Dendritic cell treated with granulocyte-macrophage colony-stimulating factor and Interleukin-4, amounts not matched to agents 40 ng/mL and 50 ng/mL, for 4 days (primary cell): ENCODE measurements around the gene MRTFA.

ENCODE experiments used
- H3K27ac Mint-ChIP-seq: one replicate; pipeline ENCODE4 v1.8.0; 2022; ENCODE audit warnings: mild to moderate bottlenecking, mixed read lengths
- H3K27me3 Mint-ChIP-seq: one replicate; pipeline ENCODE4 v1.8.0; 2022; ENCODE audit warnings: mild to moderate bottlenecking, mixed read lengths
- H3K36me3 Mint-ChIP-seq: one replicate; pipeline ENCODE4 v1.8.0; 2022; ENCODE audit warnings: low read depth, mixed read lengths
- H3K4me1 Mint-ChIP-seq: one replicate; pipeline ENCODE4 v1.8.0; 2022; ENCODE audit warnings: low read depth, mixed read lengths
- H3K4me3 Mint-ChIP-seq: one replicate; pipeline ENCODE4 v1.8.0; 2022; ENCODE audit warnings: mild to moderate bottlenecking, moderate library complexity, mixed read lengths
- H3K9me3 Mint-ChIP-seq: one replicate; pipeline ENCODE4 v1.8.0; 2022; ENCODE audit warnings: mixed read lengths
- intact Hi-C: fragments of 100-400 bp; cut with micrococcal nuclease; formaldehyde crosslinking; loops from one replicate; pipeline ENCODE4 v1.15.0; 2022

MRTFA gene

GRCh38 chr22:40401981-40402406 is 234.5 kb downstream of the MRTFA start:
- intact Hi-C loops: no loop called here
- peaks cover 37% of the 10 kb centered on the region for H3K4me1 Mint-ChIP-seq

GRCh38 chr22:40401532-40401931 is 235.0 kb downstream of the MRTFA start:
- H3K36me3 Mint-ChIP-seq: peaks cover 68% of the 10 kb centered on the region
- no peaks in the 10 kb centered on the region for H3K27me3 Mint-ChIP-seq
- H3K4me1 Mint-ChIP-seq: peaks cover 37% of the 10 kb centered on the region
- H3K4me3 Mint-ChIP-seq: no peak overlapping the region
- H3K9me3 Mint-ChIP-seq: no peaks in the 10 kb centered on the region
- intact Hi-C loops: no loop called here
- no peak overlapping the region for H3K27ac Mint-ChIP-seq

More at GRCh38 chr22:40401981-40402406, 234.5 kb downstream of the MRTFA start:
- Mint-ChIP-seq H3K36me3 (peaks cover 73% of the 10 kb centered on the region), H3K4me3 (no peak overlapping the region), H3K27me3 (no peaks in the 10 kb centered on the region), H3K9me3 (no peaks in the 10 kb centered on the region), H3K27ac (no peak overlapping the region)

- intact Hi-C loops: no loop called here
- Mint-ChIP-seq H3K27me3 (no peaks in the 10 kb centered on the region), H3K4me3 (no peak overlapping the region), H3K36me3 (peaks cover 66% of the 10 kb centered on the region), H3K4me1 (peaks cover 45% of the 10 kb centered on the region), H3K9me3 (no peaks in the 10 kb centered on the region), H3K27ac (peak overlapping the region; percentile 19)
Observed at GRCh38 chr22:40400159-40400558, 236.4 kb downstream of the MRTFA start.

- intact Hi-C loops: no loop called here
- H3K27me3 Mint-ChIP-seq: no peaks in the 10 kb centered on the region
- H3K4me3 Mint-ChIP-seq: no peak overlapping the region
- H3K4me1 Mint-ChIP-seq: peaks cover 46% of the 10 kb centered on the region
- H3K27ac Mint-ChIP-seq: peak overlapping the region; percentile 19
- peaks cover 63% of the 10 kb centered on the region for H3K36me3 Mint-ChIP-seq
- no peaks in the 10 kb centered on the region for H3K9me3 Mint-ChIP-seq
Observed at GRCh38 chr22:40399621-40400020, 236.9 kb downstream of the MRTFA start.

- peak overlapping the region; percentile 2 for H3K27ac Mint-ChIP-seq
- H3K27me3 Mint-ChIP-seq: no peaks in the 10 kb centered on the region
- intact Hi-C loops: no loop called here
- peaks cover 50% of the 10 kb centered on the region for H3K36me3 Mint-ChIP-seq
- peaks cover 44% of the 10 kb centered on the region for H3K4me1 Mint-ChIP-seq
- no peak overlapping the region for H3K4me3 Mint-ChIP-seq
- H3K9me3 Mint-ChIP-seq: no peaks in the 10 kb centered on the region
Observed at GRCh38 chr22:40397396-40397795, 239.1 kb downstream of the MRTFA start.

- no peak overlapping the region for H3K27ac Mint-ChIP-seq
- intact Hi-C loops: no loop called here
- H3K36me3 Mint-ChIP-seq: peaks cover 44% of the 10 kb centered on the region
- no peaks in the 10 kb centered on the region for H3K27me3 Mint-ChIP-seq
- H3K4me1 Mint-ChIP-seq: peaks cover 48% of the 10 kb centered on the region
- no peak overlapping the region for H3K4me3 Mint-ChIP-seq
- H3K9me3 Mint-ChIP-seq: no peaks in the 10 kb centered on the region
Observed at GRCh38 chr22:40396882-40397281, 239.6 kb downstream of the MRTFA start.

- H3K27ac Mint-ChIP-seq: no peak overlapping the region
- no peak overlapping the region for H3K4me3 Mint-ChIP-seq
- no peaks in the 10 kb centered on the region for H3K27me3 Mint-ChIP-seq
- peaks cover 43% of the 10 kb centered on the region for H3K4me1 Mint-ChIP-seq
- H3K9me3 Mint-ChIP-seq: no peaks in the 10 kb centered on the region
- intact Hi-C loops: no loop called here
- H3K36me3 Mint-ChIP-seq: peaks cover 37% of the 10 kb centered on the region
Observed at GRCh38 chr22:40395607-40396006, 240.9 kb downstream of the MRTFA start.

GRCh38 chr22:40394607-40395006 is 241.9 kb downstream of the MRTFA start:
- Mint-ChIP-seq H3K27me3 (no peaks in the 10 kb centered on the region), H3K36me3 (peaks cover 42% of the 10 kb centered on the region), H3K9me3 (no peaks in the 10 kb centered on the region), H3K4me1 (peaks cover 34% of the 10 kb centered on the region), H3K27ac (no peak overlapping the region), H3K4me3 (no peak overlapping the region)
- intact Hi-C loops: no loop called here

GRCh38 chr22:40392618-40393017 is 243.9 kb downstream of the MRTFA start:
- no peak overlapping the region for H3K4me3 Mint-ChIP-seq
- no peaks in the 10 kb centered on the region for H3K27me3 Mint-ChIP-seq
- H3K27ac Mint-ChIP-seq: no peak overlapping the region
- peaks cover 39% of the 10 kb centered on the region for H3K4me1 Mint-ChIP-seq
- peaks cover 52% of the 10 kb centered on the region for H3K36me3 Mint-ChIP-seq
- H3K9me3 Mint-ChIP-seq: no peaks in the 10 kb centered on the region
- intact Hi-C loops: no loop called here

- peaks cover 34% of the 10 kb centered on the region for H3K4me1 Mint-ChIP-seq
- no peaks in the 10 kb centered on the region for H3K9me3 Mint-ChIP-seq
- H3K36me3 Mint-ChIP-seq: peaks cover 48% of the 10 kb centered on the region
- no peaks in the 10 kb centered on the region for H3K27me3 Mint-ChIP-seq
- H3K27ac Mint-ChIP-seq: no peak overlapping the region
- intact Hi-C loops: no loop called here
- H3K4me3 Mint-ChIP-seq: no peak overlapping the region
Observed at GRCh38 chr22:40391417-40391816, 245.1 kb downstream of the MRTFA start.

- no peak overlapping the region for H3K27ac Mint-ChIP-seq
Observed at GRCh38 chr22:40388231-40388630, 248.3 kb downstream of the MRTFA start.

GRCh38 chr22:40387746-40388145 is 248.8 kb downstream of the MRTFA start:
- Mint-ChIP-seq H3K9me3 (no peaks in the 10 kb centered on the region), H3K4me1 (peaks cover 42% of the 10 kb centered on the region), H3K4me3 (no peak overlapping the region), H3K36me3 (peaks cover 25% of the 10 kb centered on the region), H3K27ac (no peak overlapping the region), H3K27me3 (no peaks in the 10 kb centered on the region)
- intact Hi-C loops: no loop called here

More at GRCh38 chr22:40388231-40388630, 248.3 kb downstream of the MRTFA start:
- H3K36me3 Mint-ChIP-seq: peaks cover 25% of the 10 kb centered on the region
- H3K27me3 Mint-ChIP-seq: no peaks in the 10 kb centered on the region
- peaks cover 39% of the 10 kb centered on the region for H3K4me1 Mint-ChIP-seq
- H3K9me3 Mint-ChIP-seq: no peaks in the 10 kb centered on the region
- intact Hi-C loops: no loop called here
- H3K4me3 Mint-ChIP-seq: no peak overlapping the region

GRCh38 chr22:40385036-40385782 is 251.3 kb downstream of the MRTFA start:
- H3K9me3 Mint-ChIP-seq: no peaks in the 10 kb centered on the region
- H3K27me3 Mint-ChIP-seq: no peaks in the 10 kb centered on the region
- H3K36me3 Mint-ChIP-seq: peaks cover 16% of the 10 kb centered on the region
- H3K4me1 Mint-ChIP-seq: peaks cover 45% of the 10 kb centered on the region
- peak overlapping the region; percentile 39 for H3K27ac Mint-ChIP-seq
- peak overlapping the region; percentile 60 for H3K4me3 Mint-ChIP-seq
- intact Hi-C loops: no loop called here

- Mint-ChIP-seq H3K4me1 (peaks cover 51% of the 10 kb centered on the region), H3K27me3 (no peaks in the 10 kb centered on the region), H3K4me3 (no peak overlapping the region), H3K36me3 (peaks cover 10% of the 10 kb centered on the region), H3K27ac (no peak overlapping the region), H3K9me3 (no peaks in the 10 kb centered on the region)
- intact Hi-C loops: no loop called here
Observed at GRCh38 chr22:40383905-40384304, 252.6 kb downstream of the MRTFA start.

GRCh38 chr22:40381461-40381860 is 255.1 kb downstream of the MRTFA start:
- Mint-ChIP-seq H3K4me3 (no peak overlapping the region), H3K4me1 (peaks cover 54% of the 10 kb centered on the region), H3K36me3 (no peaks in the 10 kb centered on the region), H3K27ac (no peak overlapping the region), H3K27me3 (no peaks in the 10 kb centered on the region), H3K9me3 (no peaks in the 10 kb centered on the region)
- intact Hi-C loops: no loop called here
